Skeletal muscle cell (primary cell): ENCODE measurements around the gene CHST11.

Source experiments
- DNase-seq: peaks from one replicate; pipeline ENCODE4 v3.0.0-alpha.2; 2010; ENCODE audit warnings: low read depth
- H3K4me3 ChIP-seq: 2 replicates; pipeline ENCODE4 v1.5.1; 2011; ENCODE audit warnings: low read depth, mild to moderate bottlenecking, control low read depth, low read length, moderate library complexity

The CHST11 gene

DNA sequence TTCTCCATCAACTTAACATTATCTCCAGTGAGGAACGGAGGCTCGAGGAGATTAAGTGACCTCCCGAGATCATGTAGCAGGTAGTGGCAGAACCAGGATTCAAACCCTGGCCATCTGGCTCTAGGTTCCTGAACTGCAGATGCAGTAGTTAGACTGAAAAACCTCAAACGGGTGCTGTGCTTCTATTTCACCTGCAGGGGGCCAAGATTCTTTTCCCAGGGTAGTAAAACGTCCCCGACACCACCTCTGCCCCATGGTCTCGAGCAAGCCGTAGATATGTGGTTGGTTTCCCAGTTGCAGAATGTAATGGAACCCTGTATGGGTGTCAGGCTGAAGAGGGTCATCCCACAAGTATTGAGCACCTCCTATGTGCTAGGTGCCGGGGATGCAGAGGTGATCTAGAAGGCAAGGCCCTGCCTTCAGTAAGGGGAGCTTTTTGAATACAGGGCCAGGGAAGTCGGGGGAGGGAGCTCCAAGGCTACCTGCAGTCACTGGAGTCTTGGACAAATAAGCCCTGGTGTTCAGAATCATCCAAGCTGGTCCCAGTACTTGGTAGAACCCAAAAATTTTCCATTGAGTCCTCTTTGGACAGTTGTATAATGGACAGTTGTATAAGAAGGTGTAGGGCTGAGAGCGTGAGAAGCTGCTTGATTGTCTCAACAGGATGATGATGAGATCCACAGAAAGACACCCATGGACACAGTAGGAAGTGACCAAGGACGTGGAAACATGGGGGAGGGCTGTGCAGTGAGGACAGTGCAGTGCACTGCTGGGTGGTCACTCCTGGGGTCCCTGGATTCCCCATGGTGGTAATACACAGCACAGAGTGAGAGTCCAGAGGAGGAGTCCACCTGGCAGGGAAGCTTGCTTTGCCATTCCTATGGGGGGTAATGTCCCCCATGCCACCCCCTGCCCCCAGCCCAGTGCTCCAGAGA lies 197.2 kb downstream of the CHST11 start:
- H3K4me3 ChIP-seq: no peak overlapping the region
- no peak for DNase-seq

DNA sequence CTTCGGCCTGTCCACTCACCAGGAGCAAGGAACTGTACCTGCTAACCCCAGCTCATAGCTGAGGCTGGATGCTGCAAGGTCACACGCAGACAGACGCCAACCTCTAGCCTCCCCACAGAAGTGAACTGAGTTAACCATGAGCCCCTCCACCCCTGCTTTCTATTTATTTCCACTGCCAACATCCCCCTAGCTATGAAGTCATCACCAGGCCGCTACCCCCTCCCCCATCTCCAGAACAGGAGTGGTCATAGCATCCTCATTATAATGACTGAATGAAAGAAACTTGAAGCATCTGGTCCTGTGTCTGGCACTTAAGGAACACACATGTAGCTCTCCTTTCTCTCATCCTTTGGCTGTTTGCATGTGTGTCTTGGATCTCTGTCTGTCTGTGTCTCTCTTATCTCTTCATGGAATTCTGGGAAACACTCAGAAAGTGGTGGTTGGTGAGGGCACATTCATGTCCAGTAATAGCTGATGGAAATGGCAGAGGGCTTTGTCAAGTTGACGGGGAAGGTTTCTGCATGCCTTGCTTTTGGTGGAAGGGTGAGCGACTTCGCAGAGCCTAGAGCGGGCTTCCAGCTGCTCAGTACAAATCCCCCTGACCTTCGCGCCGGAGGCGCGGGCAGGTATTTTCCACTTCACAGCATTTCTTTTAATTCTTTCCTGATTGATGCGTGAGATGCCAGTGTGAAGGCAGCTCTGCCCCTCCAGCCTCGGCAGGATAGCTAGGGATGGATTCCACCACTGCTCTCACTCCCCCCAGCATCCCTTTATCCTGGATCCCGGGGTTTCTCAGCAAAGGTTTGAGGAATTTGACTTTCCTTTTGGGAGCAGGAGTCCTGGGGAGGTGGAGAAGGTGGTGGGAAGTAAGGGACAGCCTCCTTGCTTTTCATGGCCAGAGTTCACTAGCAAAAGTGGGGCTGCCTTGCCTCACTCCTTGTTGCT lies 198.2 kb downstream of the CHST11 start:
- no peak for DNase-seq
- H3K4me3 ChIP-seq: no peak overlapping the region

DNA sequence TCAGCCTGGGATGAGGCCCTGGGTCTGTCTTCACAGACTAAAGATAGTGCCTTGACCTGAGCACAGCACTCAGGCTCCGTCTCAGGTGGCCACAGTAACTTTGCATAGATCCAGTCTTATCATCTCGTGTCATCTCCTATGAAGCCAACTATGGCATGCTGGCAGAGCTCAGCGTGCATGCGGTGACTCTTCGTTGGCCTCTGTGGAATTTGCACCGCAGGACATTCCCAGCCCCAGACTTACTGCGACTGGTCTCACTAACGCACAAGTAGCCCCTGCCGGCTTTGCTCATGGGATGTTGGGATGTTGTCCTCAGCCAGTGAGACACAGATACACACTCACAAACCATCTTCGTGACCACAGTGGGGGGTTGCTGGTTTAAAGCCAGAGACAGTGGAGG lies 199.6 kb downstream of the CHST11 start:
- no peak overlapping the region for H3K4me3 ChIP-seq
- DNase-seq: no peak

DNA sequence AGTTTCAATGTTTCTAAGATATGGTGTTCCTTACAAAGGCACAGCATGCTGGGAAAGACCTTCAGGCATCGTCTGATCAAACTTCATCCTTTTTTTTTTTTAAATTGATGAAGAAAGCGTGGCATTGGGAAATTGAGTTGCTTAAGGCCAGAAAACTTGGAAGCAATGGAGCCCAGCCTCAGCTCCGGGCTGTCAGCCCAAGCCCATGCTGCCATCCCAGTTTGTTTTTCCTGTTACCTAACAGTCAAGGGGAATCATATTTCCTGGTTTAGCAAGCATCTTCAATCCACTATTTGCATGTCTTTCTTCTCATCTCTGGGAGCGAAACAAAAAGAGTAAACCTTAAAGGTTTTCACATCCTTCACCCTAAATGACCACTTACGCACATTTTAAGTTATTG lies 200.2 kb downstream of the CHST11 start:
- DNase-seq: peak; percentile 43

DNA sequence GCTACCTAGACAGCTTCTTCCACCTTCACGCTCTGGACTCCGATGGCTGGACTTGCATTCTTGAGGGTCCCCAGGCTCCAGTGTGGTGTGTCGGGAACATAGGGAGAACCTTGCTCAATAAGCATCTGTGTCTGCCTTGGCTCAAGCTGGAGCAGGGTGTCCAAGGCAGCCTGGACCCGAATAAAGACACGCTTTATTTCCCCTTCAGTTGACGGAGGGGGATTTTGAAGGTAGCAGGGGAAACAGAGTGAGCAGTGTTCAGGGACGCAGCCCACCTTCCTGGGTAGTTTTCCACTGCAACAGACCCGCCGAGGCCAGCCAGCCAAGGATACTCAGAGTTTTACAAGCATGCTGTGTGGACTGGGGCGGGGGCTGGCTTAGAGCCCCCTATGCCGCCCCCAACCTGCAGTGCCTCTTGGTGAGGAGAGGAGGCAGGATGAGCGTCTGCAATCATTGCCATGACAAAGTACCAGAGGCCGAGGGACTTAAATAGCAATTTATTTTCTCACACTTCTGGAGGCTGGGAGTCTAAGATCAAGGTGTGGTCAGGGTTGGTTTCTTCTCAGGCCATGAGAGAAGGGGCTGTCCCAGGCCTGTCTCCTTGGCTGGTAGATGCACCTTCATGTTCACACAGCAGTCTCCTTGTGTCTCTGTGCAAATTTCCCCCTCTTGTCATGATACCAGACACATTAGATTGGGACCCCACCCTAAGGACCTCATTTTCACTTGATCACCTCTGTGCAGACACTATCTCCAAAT lies 201.2 kb downstream of the CHST11 start:
- DNase-seq: no peak
- no peak overlapping the region for H3K4me3 ChIP-seq

More for the DNA sequence above, 200.2 kb downstream of the CHST11 start:
- no peak overlapping the region for H3K4me3 ChIP-seq

DNA sequence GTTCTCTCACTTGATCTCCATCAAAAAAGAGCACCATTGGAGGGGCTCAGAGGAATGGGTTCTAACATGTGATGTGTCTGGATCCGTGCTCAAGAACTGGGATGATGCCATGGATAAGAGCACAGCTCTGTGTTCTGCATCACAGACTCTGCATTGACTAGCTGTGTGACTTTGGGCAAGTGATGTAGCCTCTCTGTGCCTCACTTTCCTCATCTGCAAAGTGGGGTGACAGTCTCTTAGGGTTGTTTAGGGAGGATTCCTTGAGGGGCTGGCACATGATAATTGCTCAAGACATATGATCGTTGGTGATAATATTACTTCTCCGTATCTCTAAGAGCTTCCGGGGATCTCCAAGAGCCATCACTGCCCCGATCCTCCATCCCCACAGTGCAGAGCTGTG lies 202.3 kb downstream of the CHST11 start:
- no peak overlapping the region for H3K4me3 ChIP-seq
- no peak for DNase-seq

DNA sequence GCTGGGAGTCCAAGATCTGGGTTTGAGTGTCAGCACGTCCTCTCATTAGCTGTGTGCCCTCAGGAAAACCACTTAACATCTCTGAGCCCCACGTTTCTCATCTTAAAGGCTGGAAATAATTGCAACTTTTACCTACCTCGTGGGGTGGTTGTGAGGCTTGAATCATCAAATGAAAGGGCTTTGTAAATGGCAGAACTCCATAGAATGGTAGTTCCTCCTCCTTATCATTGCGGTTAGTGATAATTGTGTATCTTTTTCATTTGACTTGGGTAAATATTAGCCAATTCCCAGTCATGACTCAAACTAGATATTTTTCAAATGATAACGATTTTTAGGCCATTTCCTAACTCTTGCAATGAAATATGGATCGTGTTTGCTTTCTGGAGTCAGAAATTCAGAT lies 205.5 kb downstream of the CHST11 start:
- H3K4me3 ChIP-seq: no peak overlapping the region
- DNase-seq: no peak

DNA sequence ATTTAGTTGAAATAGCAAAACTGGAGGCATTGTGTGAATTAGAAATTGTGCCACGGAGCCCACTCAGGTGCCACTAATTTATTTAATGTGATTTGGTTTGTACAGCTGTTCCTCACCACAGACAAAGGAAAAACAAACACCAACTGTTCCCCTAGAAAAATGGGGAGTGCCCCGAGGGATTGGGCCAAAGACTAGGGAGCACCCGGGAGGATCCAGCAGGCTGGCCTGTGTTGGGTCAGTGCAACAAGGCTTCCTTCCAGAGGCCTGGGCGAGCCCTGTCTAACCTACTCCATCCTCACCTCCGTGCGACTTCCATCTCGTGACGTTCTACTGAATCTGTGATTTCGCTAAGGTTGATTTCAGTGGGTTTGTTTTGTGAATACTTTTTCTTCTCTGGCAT lies 206.2 kb downstream of the CHST11 start:
- no peak overlapping the region for H3K4me3 ChIP-seq
- DNase-seq: no peak

DNA sequence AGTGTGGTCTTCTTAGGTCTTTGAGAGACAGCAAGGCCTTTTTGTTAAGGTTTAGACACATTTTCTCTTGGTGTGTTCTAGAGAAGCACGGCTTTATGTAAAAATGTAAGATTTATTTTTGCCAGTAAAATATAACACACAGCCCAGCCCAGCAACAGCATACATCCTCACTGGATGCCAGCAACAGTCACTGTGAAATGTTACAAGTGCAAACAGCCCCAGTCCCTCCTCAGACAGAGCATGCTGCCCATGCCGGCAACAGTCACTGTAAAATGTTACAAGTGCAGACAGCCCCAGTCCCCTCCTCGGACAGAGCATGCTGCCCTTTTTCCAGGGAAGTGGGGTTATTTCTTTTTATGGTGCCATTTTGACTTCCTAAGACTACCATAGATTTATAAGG lies 207.6 kb downstream of the CHST11 start:
- no peak overlapping the region for H3K4me3 ChIP-seq
- no peak for DNase-seq

DNA sequence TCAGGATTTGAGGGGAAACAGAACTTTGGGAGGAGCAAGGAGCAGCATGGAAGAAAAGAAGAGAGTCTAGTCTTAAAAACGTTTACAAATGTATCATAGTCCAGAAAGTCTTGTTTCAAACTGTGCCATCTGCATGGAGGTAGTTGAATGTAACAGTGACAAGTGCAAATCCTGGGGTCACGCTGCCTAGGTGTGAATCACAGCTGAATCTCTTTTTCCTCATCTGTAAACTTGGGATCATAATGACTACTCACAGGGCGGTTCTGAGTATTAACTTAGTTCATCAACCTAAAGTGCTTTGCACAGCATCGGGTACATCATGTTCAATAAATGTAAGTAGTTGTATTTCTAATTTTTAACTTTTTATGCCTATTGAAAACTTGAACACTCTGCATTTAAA lies 208.5 kb downstream of the CHST11 start:
- no peak for DNase-seq
- no peak overlapping the region for H3K4me3 ChIP-seq

DNA sequence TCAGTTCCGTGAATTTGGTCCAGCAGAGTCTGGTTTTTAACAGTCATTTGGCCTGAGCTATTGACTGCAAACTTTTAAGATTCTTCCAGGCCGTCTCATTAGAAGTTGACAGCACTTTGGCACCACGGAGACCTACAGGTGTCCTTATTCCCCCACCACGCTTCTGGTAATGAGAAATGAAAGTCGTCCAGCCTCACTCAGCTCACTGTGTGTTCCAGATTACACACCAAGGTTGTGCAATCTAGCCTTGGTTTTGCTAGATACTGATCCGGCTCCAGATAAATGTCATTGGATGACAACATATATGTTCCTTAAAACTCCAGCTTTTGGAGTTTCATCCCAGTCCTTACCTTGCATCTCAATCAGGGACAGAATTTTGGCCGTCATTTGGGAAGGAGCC lies 210.4 kb downstream of the CHST11 start:
- DNase-seq: no peak
- no peak overlapping the region for H3K4me3 ChIP-seq

DNA sequence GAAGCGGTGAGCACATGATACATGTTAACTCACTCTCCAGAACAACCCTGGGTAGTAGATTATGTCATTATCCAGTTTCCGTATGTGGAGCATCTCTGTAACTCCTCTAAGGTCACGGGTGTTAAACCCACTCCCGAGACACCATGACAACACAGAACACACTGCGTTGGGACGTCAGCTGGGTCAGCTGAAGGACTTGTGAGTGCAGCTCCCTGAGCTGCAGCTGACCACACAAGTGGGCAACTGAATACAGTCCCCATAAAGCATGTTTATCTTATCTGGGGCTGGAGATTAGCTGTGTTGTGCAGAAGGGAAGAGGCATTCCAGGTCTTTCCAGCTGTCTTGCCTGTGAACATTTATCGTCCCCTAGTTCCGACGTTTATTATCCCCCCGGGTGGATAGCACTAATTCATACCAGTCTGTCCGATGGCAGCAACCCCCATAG lies 211.5 kb downstream of the CHST11 start:
- H3K4me3 ChIP-seq: no peak overlapping the region
- DNase-seq: no peak

DNA sequence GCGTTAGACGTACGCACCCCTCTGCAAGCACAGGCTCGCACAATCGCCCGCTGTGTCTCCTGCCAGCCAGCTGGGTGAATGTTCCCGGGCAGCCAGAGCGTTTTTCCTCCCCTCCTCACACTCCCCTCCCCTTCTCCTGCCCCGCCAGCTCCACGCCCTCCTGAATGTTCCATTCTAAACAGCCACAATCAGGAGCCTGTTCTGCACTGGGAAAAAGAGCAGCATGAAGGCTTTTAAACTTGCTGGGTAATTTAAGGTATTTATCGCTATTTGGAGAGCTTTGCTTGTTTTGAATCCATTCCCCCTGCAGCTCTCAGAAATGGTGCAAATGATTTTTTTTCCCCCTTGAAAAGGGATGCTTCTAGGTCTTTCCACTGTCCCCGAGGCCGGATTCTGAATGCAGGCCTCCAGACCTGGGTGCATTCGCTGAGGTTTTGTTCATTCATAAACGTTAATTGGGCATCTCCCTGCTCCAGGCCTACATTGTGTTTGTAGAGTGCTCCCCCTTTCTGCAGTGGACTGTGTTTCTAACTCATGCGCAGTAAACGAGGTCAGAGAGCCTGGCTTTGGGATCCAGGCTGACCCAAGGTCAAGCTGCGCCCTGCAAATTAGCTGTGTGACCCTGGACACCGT lies 212.5 kb downstream of the CHST11 start:
- no peak for DNase-seq
- H3K4me3 ChIP-seq: no peak overlapping the region

DNA sequence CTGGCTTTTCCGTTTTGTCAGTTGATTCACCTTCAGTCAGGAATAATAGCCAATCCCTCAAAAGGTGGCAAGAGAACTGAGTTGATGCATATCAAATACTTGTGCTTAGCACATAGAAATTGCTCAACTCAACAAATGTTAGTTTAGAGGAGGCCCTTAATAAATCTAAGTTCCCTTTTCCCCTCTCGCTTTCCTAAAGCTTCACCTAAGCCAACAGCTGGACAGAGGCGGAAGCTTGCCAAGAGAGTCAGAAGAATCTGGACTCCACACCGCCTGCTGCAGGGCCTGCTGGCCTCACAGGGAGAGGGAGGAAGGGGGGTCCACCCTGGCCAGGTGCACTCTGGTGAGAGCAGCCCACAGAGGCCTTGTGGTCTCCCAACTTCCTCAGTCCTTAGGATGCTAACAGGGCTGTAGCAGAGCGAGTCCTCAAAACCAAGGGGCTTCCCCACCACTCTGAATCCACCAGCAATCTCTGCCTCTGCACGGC lies 213.1 kb downstream of the CHST11 start:
- no peak for DNase-seq
- no peak overlapping the region for H3K4me3 ChIP-seq

DNA sequence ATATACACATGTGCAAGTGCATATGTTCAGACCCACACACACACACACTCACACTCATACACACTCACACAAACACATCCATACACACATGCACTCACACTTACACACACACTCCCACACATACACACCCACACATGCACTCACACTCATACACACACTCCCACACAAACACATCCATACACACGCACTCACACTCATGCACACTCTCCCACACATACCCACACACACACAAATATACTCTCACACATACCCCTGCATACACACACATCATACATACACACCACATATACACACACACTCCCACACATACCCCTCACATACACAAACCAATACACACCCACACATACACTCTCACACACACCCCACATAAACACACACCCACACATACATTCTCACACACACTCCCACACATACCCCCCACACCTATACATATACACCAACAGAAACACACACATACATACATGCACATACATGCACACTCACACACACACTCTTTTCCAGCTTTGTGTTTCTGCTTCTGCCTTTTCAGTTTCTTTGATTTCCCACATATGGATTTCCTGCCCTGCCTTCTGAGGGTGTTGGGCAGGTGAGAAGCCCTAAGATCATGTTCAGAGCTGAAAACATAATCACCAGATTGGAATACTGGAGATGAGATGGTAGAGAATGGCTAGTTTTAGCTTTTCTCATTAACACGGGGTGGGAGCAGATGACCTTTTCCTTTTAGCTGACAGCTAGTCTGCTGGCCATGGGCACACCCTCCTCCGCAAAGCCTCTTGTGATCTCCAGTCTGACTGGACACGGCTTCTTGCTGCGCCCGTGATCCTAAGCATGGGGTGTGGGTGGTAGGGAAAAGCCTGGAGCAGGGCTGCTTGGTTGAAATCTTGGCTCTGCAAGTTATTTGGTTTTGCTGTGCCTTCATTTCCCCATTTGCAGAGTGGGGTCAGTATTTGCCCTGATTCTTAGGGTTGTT lies 214.0 kb downstream of the CHST11 start:
- DNase-seq: no peak
- no peak overlapping the region for H3K4me3 ChIP-seq

DNA sequence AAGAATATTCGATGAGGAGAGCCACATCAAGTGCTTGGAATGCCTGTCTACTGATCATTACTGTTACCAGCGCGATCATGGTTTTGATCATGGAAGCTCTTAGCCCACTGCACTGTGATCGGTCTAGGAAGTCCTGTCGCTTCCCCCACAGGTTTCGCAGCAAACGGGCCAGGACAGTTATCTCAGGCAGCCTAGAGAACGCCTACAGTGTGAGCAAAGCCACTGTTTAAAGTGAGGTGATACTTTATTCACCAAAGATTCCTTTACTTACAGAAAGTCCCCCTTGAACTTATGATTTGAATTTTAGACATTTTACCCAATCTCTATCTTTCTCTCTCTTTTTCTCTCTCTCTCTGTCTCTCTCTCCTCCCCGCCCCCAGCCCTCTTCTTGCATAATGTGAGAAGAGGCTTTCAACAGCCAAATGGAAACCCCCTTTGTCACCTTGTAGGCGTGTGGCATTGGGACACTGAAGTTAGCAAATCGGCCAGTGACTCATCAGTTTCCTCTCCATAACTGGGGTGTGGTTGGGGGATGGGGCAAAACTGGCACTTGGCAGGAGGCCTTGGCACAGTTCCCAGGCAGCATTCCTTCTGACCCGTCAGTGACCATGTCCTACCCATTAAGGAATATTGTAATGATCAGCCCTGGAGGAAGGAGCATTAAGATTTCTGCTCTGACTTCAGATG lies 214.8 kb downstream of the CHST11 start:
- H3K4me3 ChIP-seq: no peak overlapping the region
- DNase-seq: peak; percentile 88

DNA sequence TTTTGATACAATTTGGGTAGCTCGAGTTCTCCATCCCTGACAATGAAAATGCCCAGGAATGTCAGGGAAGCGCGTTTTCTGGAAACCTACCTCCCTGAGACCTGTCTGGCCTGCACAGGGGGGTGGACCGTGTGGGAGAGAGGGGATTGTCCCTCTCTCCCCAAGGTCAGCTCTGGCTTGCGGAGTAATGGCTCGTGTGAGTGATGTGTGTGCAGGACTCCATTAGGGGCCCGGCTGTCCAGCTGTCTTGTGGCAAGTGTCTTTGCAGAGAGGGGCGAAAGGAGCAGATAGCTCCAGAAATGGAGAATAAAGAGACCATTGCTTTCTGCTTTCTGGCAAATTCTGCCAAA lies 215.3 kb downstream of the CHST11 start:
- no peak for DNase-seq
- H3K4me3 ChIP-seq: no peak overlapping the region
